ENCODE results near the gene WDFY4.

GRCh38 chr10:49008091-49008490 lies 323.4 kb downstream of the WDFY4 start:
- TF ChIP-seq POLR2A (IDR thresholded peaks at IDR 0.05; ENCODE audit: low read depth, low read length) (no peak), PAX5 (IDR thresholded peaks at IDR 0.05; ENCODE audit: insufficient read depth, low read length, severe bottlenecking) (no peak), POLR2AphosphoS5 (IDR thresholded peaks at IDR 0.05; ENCODE audit: low read depth, low read length) (no peak)

All from GM12891 (cell line).